ENCODE data around the gene ORM2. TPM values are rescaled to one million over a fixed set of nuclear protein-coding genes. Genes with fewer than 3 reads are reported as not detected.

ORM2 gene
- total RNA-seq, 4 donors from 2014 or later: not detected

DNA sequence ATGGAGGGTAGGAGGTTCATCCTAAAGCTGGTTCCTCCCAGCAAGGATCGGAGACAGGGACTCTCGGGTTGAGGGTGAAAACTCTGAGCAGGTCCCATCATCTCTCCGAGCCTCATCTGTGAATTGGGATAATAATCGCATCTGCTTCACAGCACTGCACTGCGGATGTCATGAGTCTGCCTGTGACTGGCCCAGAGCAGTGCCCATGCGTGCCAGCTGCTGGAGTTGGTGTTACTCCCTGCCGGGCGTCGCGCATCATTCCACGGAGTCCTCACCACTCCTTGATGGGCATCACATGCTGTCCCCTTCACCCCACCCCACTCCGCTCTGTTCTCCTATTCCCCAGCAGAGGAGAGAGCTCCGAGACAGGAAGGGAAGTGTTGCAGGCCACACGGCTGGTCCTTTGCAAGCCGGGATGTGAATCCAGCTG, 41.9 kb upstream of the ORM2 start:
- Histone ChIP-seq H3K4me3 (no peak overlapping the region), H3K36me3 (no peaks in the 10 kb centered on the region), H3K27me3 (no peaks in the 10 kb centered on the region), H3K4me1 (no peaks in the 10 kb centered on the region), H3K27ac (no peak overlapping the region), H3K9me3 (no peaks in the 10 kb centered on the region)
- peak in 2 of 3 donors; percentile 38 to 45 for DNase-seq
- TF ChIP-seq POLR2A (IDR thresholded peaks at IDR 0.05): no peak
- TF ChIP-seq, protein P1, sequence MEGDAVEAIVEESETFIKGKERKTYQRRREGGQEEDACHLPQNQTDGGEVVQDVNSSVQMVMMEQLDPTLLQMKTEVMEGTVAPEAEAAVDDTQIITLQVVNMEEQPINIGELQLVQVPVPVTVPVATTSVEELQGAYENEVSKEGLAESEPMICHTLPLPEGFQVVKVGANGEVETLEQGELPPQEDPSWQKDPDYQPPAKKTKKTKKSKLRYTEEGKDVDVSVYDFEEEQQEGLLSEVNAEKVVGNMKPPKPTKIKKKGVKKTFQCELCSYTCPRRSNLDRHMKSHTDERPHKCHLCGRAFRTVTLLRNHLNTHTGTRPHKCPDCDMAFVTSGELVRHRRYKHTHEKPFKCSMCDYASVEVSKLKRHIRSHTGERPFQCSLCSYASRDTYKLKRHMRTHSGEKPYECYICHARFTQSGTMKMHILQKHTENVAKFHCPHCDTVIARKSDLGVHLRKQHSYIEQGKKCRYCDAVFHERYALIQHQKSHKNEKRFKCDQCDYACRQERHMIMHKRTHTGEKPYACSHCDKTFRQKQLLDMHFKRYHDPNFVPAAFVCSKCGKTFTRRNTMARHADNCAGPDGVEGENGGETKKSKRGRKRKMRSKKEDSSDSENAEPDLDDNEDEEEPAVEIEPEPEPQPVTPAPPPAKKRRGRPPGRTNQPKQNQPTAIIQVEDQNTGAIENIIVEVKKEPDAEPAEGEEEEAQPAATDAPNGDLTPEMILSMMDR (IDR thresholded peaks at IDR 0.05): no peak

DNA sequence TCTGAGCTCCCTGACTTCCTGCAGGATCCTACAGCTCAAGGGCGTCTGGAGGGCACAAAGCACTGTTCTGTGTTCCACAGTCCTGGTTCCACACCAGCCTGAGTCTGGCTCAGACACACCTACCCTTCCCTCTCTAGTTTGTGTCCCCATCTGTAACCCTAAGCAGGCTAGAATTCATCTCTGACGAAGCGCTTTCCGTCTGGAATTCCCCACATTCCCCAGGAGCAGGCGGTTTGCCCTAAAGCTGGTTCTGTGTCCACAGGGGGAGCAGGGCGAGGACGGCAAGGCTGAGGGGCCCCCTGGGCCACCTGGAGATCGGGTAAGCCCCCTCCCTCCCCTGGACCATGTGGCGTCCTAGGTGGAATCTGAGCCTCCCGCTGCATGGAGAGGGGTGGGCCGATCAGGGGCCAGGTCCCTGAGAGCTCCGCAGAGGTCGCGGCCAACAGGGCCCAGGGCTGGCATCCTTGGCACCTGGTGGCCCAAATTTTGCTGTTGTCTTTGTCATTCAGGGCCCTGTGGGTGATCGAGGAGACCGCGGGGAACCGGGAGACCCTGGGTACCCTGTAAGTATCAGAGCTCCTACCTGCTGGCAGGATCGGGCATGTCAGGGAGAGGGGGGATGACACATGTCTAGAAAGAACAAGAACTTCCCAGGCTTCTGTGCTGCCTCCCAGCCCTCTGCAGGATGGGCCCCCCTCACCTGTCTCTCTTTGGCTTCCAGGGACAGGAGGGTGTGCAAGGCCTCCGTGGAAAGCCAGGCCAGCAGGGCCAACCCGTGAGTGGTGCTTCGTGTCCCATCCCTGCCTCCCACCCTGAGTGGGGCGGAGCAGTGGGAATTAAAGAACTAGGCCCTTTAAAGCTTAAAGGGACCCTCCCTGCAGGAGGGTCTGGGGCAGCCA, 41.2 kb upstream of the ORM2 start:
- peak in 2 of 3 donors; percentile 43 to 45 for DNase-seq
- H3K4me1 ChIP-seq: no peaks in the 10 kb centered on the region
- TF ChIP-seq, protein P1 (IDR thresholded peaks at IDR 0.05): no peak
- no peak for TF ChIP-seq POLR2A (IDR thresholded peaks at IDR 0.05)
- H3K4me3 ChIP-seq: no peak overlapping the region
- no peak overlapping the region for H3K27ac ChIP-seq
- no peaks in the 10 kb centered on the region for H3K36me3 ChIP-seq
- H3K9me3 ChIP-seq: no peaks in the 10 kb centered on the region
- no peaks in the 10 kb centered on the region for H3K27me3 ChIP-seq

DNA sequence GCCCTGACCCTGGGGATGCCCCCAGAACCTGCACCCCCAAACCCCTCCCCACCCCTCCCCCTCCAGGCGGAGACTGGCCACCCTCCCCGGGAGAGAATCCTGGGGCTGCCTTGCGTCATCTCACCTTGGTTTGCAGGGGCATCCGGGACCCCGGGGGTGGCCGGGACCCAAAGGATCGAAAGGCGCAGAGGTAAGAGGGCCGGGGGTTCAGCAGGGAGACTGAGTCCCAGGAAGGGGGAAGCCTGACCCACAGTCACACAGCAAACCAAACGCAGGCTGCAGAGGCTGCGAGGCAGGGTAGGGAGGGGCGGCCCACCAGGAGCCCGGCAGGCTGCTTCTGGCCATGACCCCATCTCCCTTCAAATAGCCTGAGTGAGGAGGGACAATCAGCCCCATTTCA, 40.6 kb upstream of the ORM2 start:
- Histone ChIP-seq H3K27ac (no peak overlapping the region), H3K36me3 (no peaks in the 10 kb centered on the region), H3K4me3 (no peak overlapping the region), H3K27me3 (no peaks in the 10 kb centered on the region), H3K4me1 (no peaks in the 10 kb centered on the region), H3K9me3 (no peaks in the 10 kb centered on the region)
- no peak for TF ChIP-seq POLR2A (IDR thresholded peaks at IDR 0.05)
- TF ChIP-seq, protein P1 (IDR thresholded peaks at IDR 0.05): no peak
- peak in 2 of 3 donors; percentile 25 to 34 for DNase-seq

DNA sequence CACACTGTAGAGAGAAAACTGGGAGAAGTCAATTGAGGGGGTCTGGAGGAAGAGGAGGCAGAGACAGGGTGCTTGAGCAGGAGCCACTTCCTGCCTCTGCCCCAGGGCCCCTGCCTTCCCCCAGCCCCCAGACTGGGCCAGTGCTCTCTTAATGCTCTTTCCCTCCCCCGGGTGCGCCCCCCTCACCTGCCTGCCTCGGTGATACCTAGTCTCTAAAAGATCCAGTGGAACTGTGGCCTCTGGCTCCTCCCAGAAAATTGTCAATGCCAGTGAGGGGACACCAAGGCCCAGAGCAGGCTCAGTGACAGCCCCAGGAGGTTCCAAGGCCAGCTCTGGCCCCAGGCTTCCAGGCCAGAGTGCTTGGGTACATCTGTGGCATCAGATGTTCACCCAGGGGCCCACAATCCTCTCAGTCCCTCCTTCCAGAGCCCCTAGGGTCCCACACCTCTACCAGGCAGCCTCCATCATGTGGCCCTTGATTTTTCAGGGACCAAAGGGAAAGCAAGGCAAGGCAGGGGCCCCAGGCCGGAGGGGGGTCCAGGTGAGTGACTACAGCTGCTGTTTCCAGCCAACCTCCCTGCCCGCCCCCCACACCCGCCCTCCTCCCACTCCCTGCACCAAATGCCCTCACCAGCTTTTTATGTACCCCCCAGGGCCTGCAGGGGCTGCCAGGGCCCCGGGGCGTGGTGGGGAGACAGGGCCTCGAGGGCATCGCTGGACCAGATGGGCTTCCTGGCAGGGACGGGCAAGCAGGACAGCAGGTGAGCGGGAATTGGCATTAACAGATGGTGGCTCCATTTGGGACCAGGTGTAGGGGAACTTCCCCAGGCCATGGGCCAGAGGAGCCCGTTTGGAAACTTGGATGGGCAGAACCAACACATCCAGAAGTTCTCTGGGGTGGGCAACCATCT, 39.8 kb upstream of the ORM2 start:
- Histone ChIP-seq H3K27ac (no peak overlapping the region), H3K4me3 (no peak overlapping the region), H3K36me3 (no peaks in the 10 kb centered on the region), H3K27me3 (no peaks in the 10 kb centered on the region), H3K9me3 (peaks cover 0 to 4% (median 0%) of the 10 kb centered on the region in 4 donors), H3K4me1 (no peaks in the 10 kb centered on the region)
- TF ChIP-seq, protein P1 (IDR thresholded peaks at IDR 0.05): no peak
- peak in 2 of 3 donors; percentile 34 to 36 for DNase-seq

DNA sequence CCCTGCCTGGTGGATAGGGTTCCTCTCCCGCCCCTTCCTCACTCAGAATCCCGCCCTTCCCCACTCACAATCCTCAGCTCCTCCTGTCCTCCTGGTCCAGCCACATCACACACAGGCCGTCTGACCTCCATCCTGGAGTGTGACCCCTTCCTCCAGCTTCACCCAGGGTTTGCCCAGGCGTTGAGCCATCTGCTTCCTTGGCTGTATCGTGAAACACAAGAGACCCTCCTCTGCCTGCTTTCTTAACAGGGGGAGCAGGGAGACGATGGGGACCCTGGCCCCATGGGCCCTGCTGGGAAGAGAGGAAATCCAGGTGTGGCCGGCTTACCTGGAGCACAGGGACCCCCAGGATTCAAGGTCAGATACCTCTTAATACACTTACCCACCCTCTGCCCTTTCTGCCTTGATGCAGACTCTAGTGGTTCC, 39.1 kb upstream of the ORM2 start:
- Histone ChIP-seq H3K9me3 (peaks cover 0 to 4% (median 0%) of the 10 kb centered on the region in 4 donors), H3K4me1 (no peaks in the 10 kb centered on the region), H3K4me3 (no peak overlapping the region), H3K27me3 (no peaks in the 10 kb centered on the region), H3K27ac (no peak overlapping the region), H3K36me3 (no peaks in the 10 kb centered on the region)
- peak in 1 of 3 donors; percentile 39 for DNase-seq
- TF ChIP-seq, protein P1 (IDR thresholded peaks at IDR 0.05): no peak
- TF ChIP-seq POLR2A (IDR thresholded peaks at IDR 0.05): no peak

All from Peyer's patch (tissue), 4 donors.